ENCODE data around the gene NTM.

GRCh38 chr11:132137981-132138313 lies 767.5 kb downstream of the NTM start:
- TF ChIP-seq FOXA1 (IDR thresholded peaks at IDR 0.05) (no peak), ZNF384 (IDR thresholded peaks at IDR 0.05) (no peak), SP1 (IDR thresholded peaks at IDR 0.05) (no peak), BHLHE40 (IDR thresholded peaks at IDR 0.05; ENCODE audit: borderline replicate concordance) (no peak), FOXM1 (IDR thresholded peaks at IDR 0.05; ENCODE audit: borderline replicate concordance) (no peak), SUZ12 (IDR thresholded peaks at IDR 0.05) (no peak), FOXK2 (IDR thresholded peaks at IDR 0.05) (no peak), ELF4 (IDR thresholded peaks at IDR 0.05) (no peak), HDGF (IDR thresholded peaks at IDR 0.05; ENCODE audit: borderline replicate concordance) (no peak), CTBP1 (IDR thresholded peaks at IDR 0.05; ENCODE audit: borderline replicate concordance) (no peak), TARDBP (IDR thresholded peaks at IDR 0.05) (no peak)
- TF ChIP-seq, protein P1, sequence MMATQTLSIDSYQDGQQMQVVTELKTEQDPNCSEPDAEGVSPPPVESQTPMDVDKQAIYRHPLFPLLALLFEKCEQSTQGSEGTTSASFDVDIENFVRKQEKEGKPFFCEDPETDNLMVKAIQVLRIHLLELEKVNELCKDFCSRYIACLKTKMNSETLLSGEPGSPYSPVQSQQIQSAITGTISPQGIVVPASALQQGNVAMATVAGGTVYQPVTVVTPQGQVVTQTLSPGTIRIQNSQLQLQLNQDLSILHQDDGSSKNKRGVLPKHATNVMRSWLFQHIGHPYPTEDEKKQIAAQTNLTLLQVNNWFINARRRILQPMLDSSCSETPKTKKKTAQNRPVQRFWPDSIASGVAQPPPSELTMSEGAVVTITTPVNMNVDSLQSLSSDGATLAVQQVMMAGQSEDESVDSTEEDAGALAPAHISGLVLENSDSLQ (IDR thresholded peaks at IDR 0.05), result no peak
